Pancreas (tissue), 10 donors: Measurements from ENCODE around the gene LRRC75A. TPM values are rescaled to one million over a fixed set of nuclear protein-coding genes. Genes with fewer than 3 reads are reported as not detected.
"Not testable (repeated sequence)": the region's sequence is repeated elsewhere in the genome, so short reads cannot be mapped to it uniquely, and the experiment has no call there.

ENCODE experiments used
- ATAC-seq, 4 donors: fragments of 200-7000 bp; cut with Tn5 transposase; one replicate each; pipeline versions ENCODE4 v1.8.0 to v1.9.1; 2020; ENCODE audit warnings: mild to moderate bottlenecking in 4 of 4, moderate library complexity in 4 of 4
- DNase-seq, 6 donors: peaks; one replicate each; pipeline ENCODE4 v3.0.0-alpha.2; 2020
- FAIRE-seq: peaks from 2 replicates; lab custom pipeline; 2012; peaks lifted over from hg19 to GRCh38; lab: Jason Lieb, UNC
- H3K27ac ChIP-seq, 4 donors: fragments of 200-600 bp; sonication (generic); 1 replicate in 3 of 4; 2 replicates in 1 of 4; pipeline versions ENCODE4 v1.5.0 to v1.8.0; 2020
- H3K27me3 ChIP-seq, 4 donors: fragments of 200-600 bp; one replicate each; pipeline ENCODE4 v1.8.0; 2021
- H3K36me3 ChIP-seq, 3 donors: fragments of 200-600 bp; sonication (generic) in 1 of 3; one replicate each; pipeline versions ENCODE4 v1.5.0 to v1.8.0; 2020 to 2021
- H3K4me1 ChIP-seq, 3 donors: fragments of 200-600 bp; one replicate each; pipeline ENCODE4 v1.8.0; 2021
- H3K4me3 ChIP-seq, 4 donors: fragments of 200-600 bp; sonication (generic) in 2 of 4; one replicate each; pipeline versions ENCODE4 v1.5.0 to v1.8.0; 2020 to 2021
- H3K9me3 ChIP-seq, 4 donors: fragments of 200-600 bp; one replicate each; pipeline ENCODE4 v1.8.0; 2021
- CTCF ChIP-seq, 4 donors: fragments of 200-600 bp; sonication (generic) in 3 of 4; IDR thresholded peaks; one replicate each; pipeline versions ENCODE4 v1.5.0 to v1.8.0; 2021; ENCODE audit warnings: antibody characterized with exemption in 4 of 4
- WGBS, 2 donors: extraction: QIAGEN DNeasy Blood & Tissue Kit; methylation state at CpG; one replicate each; pipeline ENCODE4 v1.1.7; 2013; 5-methylcytosine and 5-hydroxymethylcytosine counted together
- intact Hi-C, 3 donors: fragments of 100-400 bp; cut with DNase I; formaldehyde crosslinking; loops; one replicate each; pipeline versions ENCODE4 v1.11.1 to v1.14.2; 2022
- polyA plus RNA-seq, 2 donors: library from polyadenylated mRNA; stranded (reverse); fragments of 200-250 nt; gene quantifications; one replicate each; pipeline ENCODE4 v1.2.3, GENCODE V29; 2013
- total RNA-seq, 6 donors: library from RNA; stranded (reverse); fragmentation: NEBNext Ultra II Directional in 4 of 6; extraction: Animal tissue kit (Norgen Biotek cat#: 25700) in 4 of 6; gene quantifications; one replicate each; pipeline versions ENCODE4 v1.2.1 to v1.2.4, GENCODE V29; 2021 to 2023
- donor health status: healthy with polysubstance abuse.
- donor health status: DM: no; HTN: no; CAD: no; lungs with moderate emphysema.
- donor health status: DM: no; HTN: no; CAD: no.
- donor health status: control.
- donor health status: control.
- donor health status: Bipolar disorder and iron deficiency.
- donor health status: DM: yes; HTN: yes; CAD: no.
- donor health status: DM: no; HTN: no; CAD: no.
- donor health status: DM: no; HTN: no; CAD: no.
- donor health status: DM: yes; HTN: yes; CAD: no.

LRRC75A gene
- total and polyA plus RNA-seq, 8 donors: 0.95 to 4.0 (median 2.0) TPM

GRCh38 chr17:16456742-16457316 is 35.2 kb downstream of the LRRC75A start:
- DNase-seq (no peak), FAIRE-seq (no peak), ATAC-seq (no peak)
- no peaks in the 10 kb centered on the region for H3K27me3 ChIP-seq
- H3K36me3 ChIP-seq: no peaks in the 10 kb centered on the region
- TF ChIP-seq CTCF (IDR thresholded peaks at IDR 0.05): no peak
- no peaks in the 10 kb centered on the region for H3K4me1 ChIP-seq
- no peak overlapping the region for H3K4me3 ChIP-seq
- WGBS, 2 donors: 89 to 90% methylated on average over 9 of the region's 9 CpGs
- H3K27ac ChIP-seq: no peak overlapping the region
- no peaks in the 10 kb centered on the region for H3K9me3 ChIP-seq
- intact Hi-C loops: loop anchor here in 2 of 3 donors (5.0 to 10.0 kb wide), 2 partner anchors 60 to 68 kb away; no protein-coding TSS in a partner anchor

GRCh38 chr17:16455997-16456741 is 35.8 kb downstream of the LRRC75A start:
- no peaks in the 10 kb centered on the region for H3K36me3 ChIP-seq
- no peaks in the 10 kb centered on the region for H3K27me3 ChIP-seq
- 88 to 90% methylated on average over 5 of the region's 5 CpGs for WGBS, 2 donors
- no peak for FAIRE-seq
- TF ChIP-seq CTCF (IDR thresholded peaks at IDR 0.05): no peak
- no peak overlapping the region for H3K27ac ChIP-seq
- intact Hi-C loops: loop anchor here in 2 of 3 donors (5.0 to 10.0 kb wide), 2 partner anchors 61 to 69 kb away; no protein-coding TSS in a partner anchor
- no peak overlapping the region for H3K4me3 ChIP-seq
- no peak for DNase-seq
- ATAC-seq: no peak
- H3K9me3 ChIP-seq: no peaks in the 10 kb centered on the region
- H3K4me1 ChIP-seq: no peaks in the 10 kb centered on the region

- intact Hi-C loops: loop anchor here in 2 of 3 donors (2.0 to 10.0 kb wide), 2 partner anchors 69 to 71 kb away; no protein-coding TSS in a partner anchor
- H3K27ac ChIP-seq: no peak overlapping the region
- no peak for FAIRE-seq
Observed at GRCh38 chr17:16453493-16453851, 38.5 kb downstream of the LRRC75A start.

GRCh38 chr17:16452268-16452667 is 39.7 kb downstream of the LRRC75A start:
- FAIRE-seq, H3K27ac ChIP-seq, H3K4me3 ChIP-seq, ATAC-seq, H3K9me3 ChIP-seq, H3K4me1 ChIP-seq, H3K36me3 ChIP-seq, H3K27me3 ChIP-seq, DNase-seq: not testable (repeated sequence)
- intact Hi-C loops: loop anchor here in 2 of 3 donors (2.0 to 10.0 kb wide), 2 partner anchors 71 to 73 kb away; no protein-coding TSS in a partner anchor
- WGBS, 2 donors: 70 to 72% methylated on average over 8 of the region's 8 CpGs

More at GRCh38 chr17:16453493-16453851, 38.5 kb downstream of the LRRC75A start:
- H3K9me3 ChIP-seq: no peaks in the 10 kb centered on the region
- H3K27me3 ChIP-seq: no peaks in the 10 kb centered on the region
- TF ChIP-seq CTCF (IDR thresholded peaks at IDR 0.05): no peak
- H3K36me3 ChIP-seq: no peaks in the 10 kb centered on the region
- DNase-seq: no peak
- ATAC-seq: no peak
- H3K4me3 ChIP-seq: no peak overlapping the region
- H3K4me1 ChIP-seq: no peaks in the 10 kb centered on the region
- 64% methylated on average over 4 of the region's 4 CpGs for WGBS, 2 donors

GRCh38 chr17:16450028-16450427 is 42.0 kb downstream of the LRRC75A start:
- peak in 1 of 6 donors; percentile 37 for DNase-seq
- TF ChIP-seq CTCF (IDR thresholded peaks at IDR 0.05): no peak
- H3K4me1 ChIP-seq: peaks cover 0 to 4% (median 3%) of the 10 kb centered on the region in 3 donors
- no peak overlapping the region for H3K4me3 ChIP-seq
- H3K27ac ChIP-seq: no peak overlapping the region
- intact Hi-C loops: loop anchor here in 1 of 3 donors (10.0 kb wide), 1 partner anchor 75 kb away; no protein-coding TSS in a partner anchor
- FAIRE-seq: no peak
- H3K27me3 ChIP-seq: no peaks in the 10 kb centered on the region
- no peak for ATAC-seq
- no peaks in the 10 kb centered on the region for H3K36me3 ChIP-seq
- no peaks in the 10 kb centered on the region for H3K9me3 ChIP-seq
- 94 to 95% methylated on average over 4 of the region's 4 CpGs for WGBS, 2 donors
